Osteocyte (in vitro differentiated cells): ENCODE measurements around the gene WFDC9. TPM values are rescaled to one million over a fixed set of nuclear protein-coding genes. Genes with fewer than 3 reads are reported as not detected.

Experiments
- DNase-seq: peaks from one replicate; pipeline ENCODE4 v3.0.0; 2021; ENCODE audit warnings: mixed read lengths; ENCODE audit not compliant: unreplicated experiment; ENCODE audit errors: extremely low spot score
- H3K27ac Mint-ChIP-seq: one replicate; pipeline ENCODE4 v1.8.0; 2021; ENCODE audit warnings: mild to moderate bottlenecking, mixed read lengths; ENCODE audit not compliant: unreplicated experiment
- H3K27me3 Mint-ChIP-seq: one replicate; pipeline ENCODE4 v1.8.0; 2021; ENCODE audit warnings: mixed read lengths; ENCODE audit not compliant: unreplicated experiment
- H3K36me3 Mint-ChIP-seq: one replicate; pipeline ENCODE4 v1.8.0; 2021; ENCODE audit warnings: mixed read lengths; ENCODE audit not compliant: unreplicated experiment
- H3K4me1 Mint-ChIP-seq: one replicate; pipeline ENCODE4 v1.8.0; 2021; ENCODE audit warnings: mixed read lengths; ENCODE audit not compliant: unreplicated experiment
- H3K4me3 Mint-ChIP-seq: one replicate; pipeline ENCODE4 v1.8.0; 2021; ENCODE audit warnings: mild to moderate bottlenecking, moderate library complexity, mixed read lengths; ENCODE audit not compliant: unreplicated experiment
- H3K9me3 Mint-ChIP-seq: one replicate; pipeline ENCODE4 v1.8.0; 2021; ENCODE audit warnings: mixed read lengths; ENCODE audit not compliant: unreplicated experiment
- CTCF ChIP-seq: fragments of 200-600 bp; sonication (generic); IDR thresholded peaks from 2 replicates; pipeline ENCODE4 v1.5.0; 2021; ENCODE audit warnings: antibody characterized with exemption, mild to moderate bottlenecking, moderate library complexity
- total RNA-seq: library from RNA; stranded (reverse); gene quantifications from 2 replicates; pipeline ENCODE4 v1.2.1, GENCODE V29; 2021

Gene WFDC9
- total RNA-seq, 1 donor from 2014 or later, result not detected

- no peaks in the 10 kb centered on the region for H3K36me3 Mint-ChIP-seq
- no peak for DNase-seq
- no peak overlapping the region for H3K4me3 Mint-ChIP-seq
These were observed 5.4 kb upstream of the WFDC9 start for GRCh38 chr20:45636513-45636912.

GRCh38 chr20:45630371-45630770 lies 713 bp downstream of the WFDC9 start:
- TF ChIP-seq CTCF, result no peak
- Mint-ChIP-seq H3K4me3 (no peak overlapping the region), H3K4me1 (no peaks in the 10 kb centered on the region), H3K36me3 (no peaks in the 10 kb centered on the region), H3K27me3 (peaks cover 11% of the 10 kb centered on the region), H3K27ac (no peak overlapping the region), H3K9me3 (no peaks in the 10 kb centered on the region)
- no peak for DNase-seq

More at GRCh38 chr20:45636513-45636912, 5.4 kb upstream of the WFDC9 start:
- no peaks in the 10 kb centered on the region for H3K4me1 Mint-ChIP-seq
- no peaks in the 10 kb centered on the region for H3K9me3 Mint-ChIP-seq
- H3K27ac Mint-ChIP-seq, result no peak overlapping the region
- no peaks in the 10 kb centered on the region for H3K27me3 Mint-ChIP-seq
- TF ChIP-seq CTCF, result no peak

- DNase-seq, result no peak
- Mint-ChIP-seq H3K9me3 (no peaks in the 10 kb centered on the region), H3K36me3 (no peaks in the 10 kb centered on the region), H3K4me1 (no peaks in the 10 kb centered on the region), H3K27me3 (peaks cover 11% of the 10 kb centered on the region), H3K4me3 (no peak within 1 kb of the TSS), H3K27ac (no peak within 1 kb of the TSS)
- peak; percentile 62 for TF ChIP-seq CTCF
These were observed 1.5 kb downstream of the WFDC9 start, which contains the start of gene WFDC10A for GRCh38 chr20:45629496-45630100. TSS of gene WFDC10A (plus strand) at chr20:45629739. CDS start at chr20:45629814, 75 bp downstream.

- peaks cover 16% of the 10 kb centered on the region for H3K27me3 Mint-ChIP-seq
- H3K9me3 Mint-ChIP-seq, result no peaks in the 10 kb centered on the region
- H3K4me1 Mint-ChIP-seq, result no peaks in the 10 kb centered on the region
- H3K36me3 Mint-ChIP-seq, result no peaks in the 10 kb centered on the region
- no peak for DNase-seq
- TF ChIP-seq CTCF, result no peak
- no peak overlapping the region for H3K27ac Mint-ChIP-seq
- no peak overlapping the region for H3K4me3 Mint-ChIP-seq
These were observed 4.5 kb downstream of the WFDC9 start for GRCh38 chr20:45626540-45626939.

GRCh38 chr20:45621593-45621992 lies 9.5 kb downstream of the WFDC9 start:
- H3K9me3 Mint-ChIP-seq, result no peaks in the 10 kb centered on the region
- H3K27ac Mint-ChIP-seq, result no peak overlapping the region
- no peak for TF ChIP-seq CTCF
- peaks cover 7% of the 10 kb centered on the region for H3K27me3 Mint-ChIP-seq
- H3K4me3 Mint-ChIP-seq, result no peak overlapping the region
- no peaks in the 10 kb centered on the region for H3K4me1 Mint-ChIP-seq
- H3K36me3 Mint-ChIP-seq, result no peaks in the 10 kb centered on the region
- no peak for DNase-seq
